K562 (cell line): Measurements from ENCODE around the gene PSMC6. TPM values are rescaled to one million over a fixed set of nuclear protein-coding genes. Genes with fewer than 3 reads are reported as not detected.
A peak's percentile ranks its signal among the peaks of the same experiment; 100 is the strongest.

Experiments
- ATAC-seq: fragments of 200-7000 bp; cut with Tn5 transposase; 3 replicates; pipeline ENCODE4 v1.9.1; 2020; ENCODE audit warnings: moderate library complexity
- BruUV-seq: library from RNA; stranded (reverse); fragments of 400-500 nt; replicated peaks from 2 replicates; lab custom pipeline; 2021; lab: Mats Ljungman, UMichigan
- CTCF ChIA-PET: fragments of 300-600 bp; formaldehyde crosslinking; extraction: SDS; loops from one replicate; lab custom pipeline; 2021; ENCODE audit warnings: low intra/inter-chr PET ratio; lab: Yijun Ruan, JAX
- POLR2A ChIA-PET: fragments of 300-600, 350-650 bp; sonication (Branson Sonifier 250); formaldehyde crosslinking; extraction: SDS; loops from one replicate; lab custom pipeline; 2021; ENCODE audit warnings: antibody characterized with exemption, inconsistent platforms; lab: Yijun Ruan, JAX
- DNase-seq, 4 experiments: peaks; one replicate each; pipeline versions ENCODE4 v3.0.0 to v3.0.0-alpha.2; 2011 to 2018; ENCODE audit warnings: low spot score in 3 of 4, mixed read lengths in 3 of 4; ENCODE audit errors: extremely low read depth in 1 of 4
- FAIRE-seq: peaks from 2 replicates; lab custom pipeline; 2011; peaks lifted over from hg19 to GRCh38; lab: Jason Lieb, UNC
- H2AFZ ChIP-seq: 2 replicates; pipeline ENCODE4 v1.6.0; 2011; ENCODE audit warnings: low read depth, low read length, control low read depth, inconsistent platforms
- H3K27ac ChIP-seq: fragments of 200-600 bp; 3 replicates; pipeline ENCODE4 v1.8.0; 2011; ENCODE audit warnings: low read depth, mild to moderate bottlenecking, control low read depth, inconsistent platforms, low read length, moderate library complexity, mixed read lengths; ENCODE audit errors: extremely low read depth
- H3K27me3 ChIP-seq, 2 experiments: fragments of 300-600 bp in 1 of 2; 2 replicates in 1 of 2; 3 replicates in 1 of 2; pipeline versions ENCODE4 v1.6.0 to v1.8.0; 2011; ENCODE audit warnings: inconsistent platforms in 2 of 2, low read length in 2 of 2, mild to moderate bottlenecking in 1 of 2, mixed read lengths in 1 of 2, moderate library complexity in 1 of 2; ENCODE audit not compliant: control insufficient read depth in 2 of 2, insufficient read depth in 2 of 2
- H3K36me3 ChIP-seq: fragments of 300-600 bp; 3 replicates; pipeline ENCODE4 v1.8.0; 2011; ENCODE audit warnings: mild to moderate bottlenecking, low read length, inconsistent platforms; ENCODE audit not compliant: control insufficient read depth, insufficient read depth
- H3K4me1 ChIP-seq, 2 experiments: fragments of 200-600 bp in 1 of 2; replicated peaks in 1 of 2; 2 replicates in 1 of 2; 3 replicates in 1 of 2; pipeline versions ENCODE4 v1.5.1 to v1.8.0; 2011; ENCODE audit warnings: inconsistent platforms in 2 of 2, low read length in 2 of 2, mild to moderate bottlenecking in 1 of 2, mixed read lengths in 1 of 2, moderate library complexity in 1 of 2; ENCODE audit not compliant: control insufficient read depth in 2 of 2, insufficient read depth in 2 of 2
- H3K4me2 ChIP-seq: 2 replicates; pipeline ENCODE4 v1.6.1; 2011; ENCODE audit warnings: low read length, control low read depth, inconsistent platforms, mixed read lengths; ENCODE audit not compliant: insufficient read depth
- H3K4me3 ChIP-seq: fragments of 200-600 bp; sonication (generic), shearing (Covaris generic); 2 replicates; pipeline ENCODE4 v1.5.1; 2016; ENCODE audit warnings: control low read depth, inconsistent platforms
- H3K79me2 ChIP-seq: fragments of 200-600 bp; 3 replicates; pipeline ENCODE4 v1.8.0; 2011; ENCODE audit warnings: low read length, inconsistent platforms; ENCODE audit not compliant: control insufficient read depth, insufficient read depth
- H3K9ac ChIP-seq, 2 experiments: 2 replicates each; pipeline versions ENCODE4 v1.6.0 to v1.6.1; 2011; ENCODE audit warnings: low read depth in 2 of 2, low read length in 2 of 2, control low read depth in 1 of 2, inconsistent platforms in 1 of 2, mild to moderate bottlenecking in 1 of 2, mixed read lengths in 1 of 2; ENCODE audit not compliant: insufficient read depth in 1 of 2
- H3K9me1 ChIP-seq: one replicate; pipeline ENCODE4 v1.6.0; 2011; ENCODE audit warnings: inconsistent platforms, mild to moderate bottlenecking, low read length, moderate library complexity; ENCODE audit not compliant: control insufficient read depth, insufficient read depth
- H3K9me3 ChIP-seq: replicated peaks from 2 replicates; pipeline ENCODE4 v1.5.1; 2011; ENCODE audit warnings: low read depth, low read length, inconsistent platforms; ENCODE audit not compliant: control insufficient read depth, insufficient read depth
- H4K20me1 ChIP-seq: replicated peaks from 2 replicates; pipeline ENCODE4 v1.6.1; 2011; ENCODE audit warnings: low read length, inconsistent platforms, mixed read lengths; ENCODE audit not compliant: control insufficient read depth, insufficient read depth
- EP300 ChIP-seq: IDR thresholded peaks from 2 replicates; pipeline ENCODE4 v1.6.1; 2012; ENCODE audit warnings: low read length, improper control_type of control experiment
- FOSL1 ChIP-seq: fragments of 200-800 bp; sonication (Bioruptor generic); conservative IDR thresholded peaks from 2 replicates; pipeline ENCODE4 v1.6.1; 2016; ENCODE audit warnings: missing genetic modification characterization, missing compliant biosample characterization
- HDAC2 ChIP-seq: fragments of 450-650 bp; IDR thresholded peaks from 2 replicates; pipeline ENCODE4 v1.6.1; 2016; ENCODE audit warnings: mild to moderate bottlenecking
- HMG20A ChIP-seq: fragments of 450-650 bp; formaldehyde crosslinking; conservative IDR thresholded peaks from 2 replicates; pipeline ENCODE4 v1.4.0; 2020; ENCODE audit warnings: mild to moderate bottlenecking, mixed read lengths
- MNT ChIP-seq, 2 experiments: fragments of 450-650 bp; conservative IDR thresholded peaks; 2 replicates each; pipeline ENCODE4 v1.6.1; 2017; ENCODE audit warnings: mild to moderate bottlenecking in 2 of 2, moderate library complexity in 2 of 2
- NCOR1 ChIP-seq: fragments of 450-650 bp; IDR thresholded peaks from 2 replicates; pipeline ENCODE4 v1.6.1; 2016; ENCODE audit warnings: mild to moderate bottlenecking, moderate library complexity
- NUFIP1 ChIP-seq: fragments of 450-650 bp; IDR thresholded peaks from 2 replicates; pipeline ENCODE4 v1.6.1; 2018; ENCODE audit not compliant: partially characterized antibody
- PHF21A ChIP-seq: fragments of 450-650 bp; IDR thresholded peaks from 2 replicates; pipeline ENCODE4 v1.6.1; 2017; ENCODE audit warnings: low read depth, borderline replicate concordance
- RCOR1 ChIP-seq, 2 experiments: IDR thresholded peaks; 2 replicates each; pipeline ENCODE4 v1.6.1; 2012; ENCODE audit warnings: low read depth in 2 of 2, low read length in 2 of 2, borderline replicate concordance in 1 of 2, improper control_type of control experiment in 1 of 2
- RFX1 ChIP-seq: fragments of 450-650 bp; IDR thresholded peaks from 2 replicates; pipeline ENCODE4 v1.6.1; 2016; ENCODE audit warnings: mild to moderate bottlenecking, moderate library complexity
- RNF2 ChIP-seq: sonication (generic); IDR thresholded peaks from 2 replicates; pipeline ENCODE4 v1.6.1; 2016
- SAFB2 ChIP-seq: fragments of 200-400 bp; formaldehyde crosslinking; IDR thresholded peaks from 2 replicates; pipeline ENCODE4 v1.6.1; 2018; ENCODE audit warnings: borderline replicate concordance, low read length, low read depth, moderate library complexity; ENCODE audit not compliant: severe bottlenecking
- SIN3A ChIP-seq, 2 experiments: fragments of 150-350 bp in 1 of 2; IDR thresholded peaks; 2 replicates each; pipeline ENCODE4 v1.6.1; 2011 to 2016; ENCODE audit warnings: borderline replicate concordance in 2 of 2, low read depth in 2 of 2, low read length in 2 of 2, mild to moderate bottlenecking in 2 of 2, moderate library complexity in 2 of 2; ENCODE audit not compliant: control insufficient read depth in 1 of 2
- SOX6 ChIP-seq: fragments of 450-650 bp; IDR thresholded peaks from 2 replicates; pipeline ENCODE4 v1.6.1; 2014; ENCODE audit warnings: mild to moderate bottlenecking
- STAT5A ChIP-seq: IDR thresholded peaks from 2 replicates; pipeline ENCODE4 v1.6.1; 2012; ENCODE audit warnings: low read length, inconsistent platforms, borderline replicate concordance
- TBL1XR1 ChIP-seq, 2 experiments: IDR thresholded peaks; 2 replicates each; pipeline ENCODE4 v1.6.1; 2012; ENCODE audit warnings: improper control_type of control experiment in 2 of 2, low read length in 2 of 2, mild to moderate bottlenecking in 1 of 2
- THRAP3 ChIP-seq: fragments of 450-650 bp; IDR thresholded peaks from 2 replicates; pipeline ENCODE4 v1.6.1; 2016; ENCODE audit warnings: mild to moderate bottlenecking, inconsistent platforms, borderline replicate concordance
- ZBTB49 ChIP-seq: sonication (generic); formaldehyde crosslinking; IDR thresholded peaks from 2 replicates; pipeline ENCODE4 v1.8.0; 2022; ENCODE audit warnings: missing genetic modification reagents, mild to moderate bottlenecking, borderline replicate concordance
- ZNF133 ChIP-seq: fragments of 250-450 bp; sonication (Bioruptor Pico); IDR thresholded peaks from 2 replicates; pipeline ENCODE4 v1.4.0; 2020; ENCODE audit warnings: mild to moderate bottlenecking
- ZNF184 ChIP-seq: sonication (generic); formaldehyde crosslinking; IDR thresholded peaks from 2 replicates; pipeline ENCODE4 v1.5.0; 2020; ENCODE audit warnings: missing genetic modification reagents
- ZNF717 ChIP-seq: fragments of 250-450 bp; sonication (Bioruptor Pico); IDR thresholded peaks from 2 replicates; pipeline ENCODE4 v1.5.0; 2021
- WGBS: fragments of 100-300 bp; shearing (Covaris generic); methylation state at CpG from one replicate; pipeline ENCODE4 v1.1.6; 2016; ENCODE audit warnings: low coverage, mixed read lengths; ENCODE audit not compliant: insufficient coverage; ENCODE audit errors: missing lambda C conversion rate; 5-methylcytosine and 5-hydroxymethylcytosine counted together
- in situ Hi-C: fragments of 300-500 bp; cut with MboI; formaldehyde crosslinking; loops from 4 replicates; pipeline ENCODE4 v1.15.0; 2018; ENCODE audit warnings: inconsistent platforms, mixed read lengths
- intact Hi-C: fragments of 100-400 bp; cut with micrococcal nuclease; formaldehyde crosslinking; loops from 2 replicates; pipeline ENCODE4 v1.14.2; 2022
- polyA plus RNA-seq, 8 experiments: library from polyadenylated mRNA; depleted of rRNA in 4 of 8; stranded (reverse) in 5 of 8; unstranded in 3 of 8; fragments of >200 nt; fragmentation: Nextera tagmentation in 2 of 8; fragmentation: Illumina TruSeq in 1 of 8; extraction: Ambion mirVana in 2 of 8; extraction: Trizol in 1 of 8; gene quantifications; 2 replicates each; pipeline versions ENCODE4 v1.2.1 to v1.2.3, GENCODE V29; 2011 to 2014; ENCODE audit warnings: inconsistent platforms in 1 of 8, missing spikeins in 1 of 8
- total RNA-seq, 7 experiments: library from RNA; depleted of rRNA in 6 of 7; stranded (reverse); fragments of >200 nt in 6 of 7; fragmentation: Illumina TruSeq in 2 of 7; extraction: Trizol in 2 of 7; gene quantifications; 2 replicates each; pipeline versions ENCODE4 v1.2.1 to v1.2.3, GENCODE V29; 2011 to 2021; ENCODE audit warnings: low replicate concordance in 1 of 7

Gene PSMC6
- total and polyA plus RNA-seq, 9 of the 15 experiments (the other 6 are each of a cell fraction or from before 2014, with no cell fraction given) = 91.4 to 224 (median 182) TPM

- Histone ChIP-seq H4K20me1 (no peaks in the 10 kb centered on the region), H3K4me3 (peak overlapping the region; percentile 90), H3K9me3 (no peaks in the 10 kb centered on the region), H3K9ac (peak overlapping the region in 1 of 2 experiments; percentile 95; a peak in 2 of 4 replicates), H3K79me2 (peaks cover 41% of the 10 kb centered on the region), H2AFZ (peak overlapping the region; percentile 88), H3K27me3 (no peaks in the 10 kb centered on the region), H3K27ac (peak overlapping the region; percentile 95), H3K9me1 (no peaks in the 10 kb centered on the region), H3K4me1 (peaks cover 0 to 3% of the 10 kb centered on the region in 2 experiments; a peak in 2 of 5 replicates), H3K36me3 (peaks cover 29% of the 10 kb centered on the region), H3K4me2 (peak overlapping the region; percentile 89)
- ChIA-PET POLR2A (interaction anchor here (0.5 to 1.1 kb wide), 5 partner anchors 9 to 334 kb away, joined by 3 to 5 read pairs (median 4); no protein-coding TSS in a partner anchor), CTCF (no interaction called here)
- in situ Hi-C loops = no loop called here
- BruUV-seq = no TSS peak
- DNase-seq = peak; percentile 31 to 82 (median 60)
- ATAC-seq = peak; percentile 83
- 12% methylated on average over 5 of the region's 5 CpGs for WGBS
- intact Hi-C loops = loop anchor here (1.0 kb wide), 1 partner anchor 10 kb away; no protein-coding TSS in a partner anchor
- FAIRE-seq = peak; percentile 76
- TF ChIP-seq STAT5A (peak; percentile 55), TBL1XR1 (IDR thresholded peaks at IDR 0.05; ENCODE audit: low read length in 2 of 2) (no peak), PHF21A (no peak), EP300 (peak; percentile 39; the same call in 1 of the 2 replicates), FOSL1 (tag) (peak; percentile 43; the same call in 1 of the 2 replicates), THRAP3 (no peak), SIN3A (IDR thresholded peaks at IDR 0.05; ENCODE audit: borderline replicate concordance in 2 of 2, control insufficient read depth in 1 of 2, low read depth in 2 of 2, low read length in 2 of 2) (no peak), HMG20A (CRISPR knock-in tag) (no peak), RCOR1 (IDR thresholded peaks at IDR 0.05; ENCODE audit: borderline replicate concordance in 1 of 2, low read depth in 2 of 2, low read length in 2 of 2) (peak in 1 of 2 experiments; percentile 67; a peak in 1 of 4 replicates), ZNF717 (CRISPR knock-in tag) (no peak), NUFIP1 (no peak), SAFB2 (no peak), HDAC2 (no peak), MNT (conservative IDR thresholded peaks at IDR 0.05) (peak in 1 of 2 experiments; percentile 22; a peak in 1 of 4 replicates), ZNF184 (CRISPR knock-in tag) (no peak), ZNF133 (no peak), ZBTB49 (CRISPR knock-in tag) (no peak), RFX1 (no peak), SOX6 (no peak), RNF2 (peak; percentile 55; the same call in 1 of the 2 replicates), NCOR1 (peak; percentile 25; the same call in 1 of the 2 replicates)
Measured at GRCh38 chr14:52706286-52706685, 714 bp upstream of the PSMC6 start.
